NCI-H226 (cell line): ENCODE measurements around the gene NUP50.
A peak's percentile ranks its signal among the peaks of the same experiment; 100 is the strongest.

ENCODE experiments used
- DNase-seq: peaks from one replicate; pipeline ENCODE4 v3.0.0-alpha.2; 2015

The NUP50 gene, protein sequence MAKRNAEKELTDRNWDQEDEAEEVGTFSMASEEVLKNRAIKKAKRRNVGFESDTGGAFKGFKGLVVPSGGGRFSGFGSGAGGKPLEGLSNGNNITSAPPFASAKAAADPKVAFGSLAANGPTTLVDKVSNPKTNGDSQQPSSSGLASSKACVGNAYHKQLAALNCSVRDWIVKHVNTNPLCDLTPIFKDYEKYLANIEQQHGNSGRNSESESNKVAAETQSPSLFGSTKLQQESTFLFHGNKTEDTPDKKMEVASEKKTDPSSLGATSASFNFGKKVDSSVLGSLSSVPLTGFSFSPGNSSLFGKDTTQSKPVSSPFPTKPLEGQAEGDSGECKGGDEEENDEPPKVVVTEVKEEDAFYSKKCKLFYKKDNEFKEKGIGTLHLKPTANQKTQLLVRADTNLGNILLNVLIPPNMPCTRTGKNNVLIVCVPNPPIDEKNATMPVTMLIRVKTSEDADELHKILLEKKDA

DNA sequence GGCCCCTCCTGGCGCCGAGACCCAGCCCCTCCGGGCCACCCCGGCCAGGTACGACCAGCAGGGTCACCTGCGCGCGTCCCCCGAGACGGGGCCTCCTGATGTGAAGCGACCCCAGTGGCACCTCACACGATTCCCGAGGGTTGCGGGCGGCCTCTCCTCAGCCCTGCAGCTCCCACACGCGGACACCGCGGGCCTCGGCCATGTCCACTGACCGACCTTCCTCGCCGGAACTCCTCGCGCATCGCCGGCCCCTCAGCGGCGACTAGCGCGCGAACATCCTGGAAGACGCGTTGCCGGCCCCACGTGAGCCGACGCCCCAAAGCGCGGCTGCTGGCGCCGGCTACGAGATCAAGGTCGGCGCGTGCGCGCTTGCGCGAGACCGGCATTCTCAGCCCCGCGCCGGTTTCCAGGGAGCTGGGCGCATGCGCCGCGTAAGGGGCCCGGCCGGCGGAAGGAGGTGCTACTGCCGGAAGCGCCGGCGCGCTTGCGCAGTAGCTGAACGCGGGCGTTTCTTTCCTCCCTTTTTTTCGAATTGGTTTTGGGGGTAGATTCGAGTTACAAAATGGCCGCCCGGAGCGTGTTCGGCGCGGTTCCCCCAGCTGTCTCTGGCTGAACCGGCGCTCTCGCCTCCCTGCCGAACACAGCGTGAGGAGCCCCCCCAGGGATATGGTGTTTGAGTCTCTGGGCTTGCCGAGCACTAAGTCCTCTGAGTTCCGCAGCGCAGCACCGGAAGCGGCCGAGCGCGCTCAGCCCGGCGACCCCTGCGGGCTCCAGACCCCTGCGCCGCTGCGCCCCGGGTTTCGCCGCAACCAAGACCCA, at the start of gene NUP50:
Gene NUP50, plus strand, starts transcription at position 475 of the 819 bp plus-strand sequence. CDS start 4,253 bp downstream, outside the sequence.
- DNase-seq, result peak; percentile 78

GRCh38 chr22:45120440-45120839, 43.3 kb upstream of the NUP50 start:
- DNase-seq, result no peak

DNA sequence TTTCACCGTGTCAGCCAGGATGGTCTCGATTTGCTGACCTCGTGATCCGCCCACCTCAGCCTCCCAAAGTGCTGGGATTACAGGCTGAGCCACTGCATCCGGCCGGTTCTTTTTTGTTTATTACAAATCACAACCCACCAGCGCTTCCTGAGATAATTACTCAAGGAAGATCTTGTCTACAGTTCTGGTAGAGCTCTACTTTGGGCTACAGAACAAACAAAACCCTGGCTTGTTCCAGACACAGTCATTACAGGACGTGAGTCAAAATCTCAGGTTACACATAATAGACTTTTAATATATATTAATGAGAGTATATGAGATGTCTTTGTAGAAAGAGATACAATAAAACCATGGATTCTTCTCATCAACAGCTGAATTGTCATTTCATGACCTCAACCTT, 42.8 kb upstream of the NUP50 start:
- DNase-seq, result no peak

- DNase-seq, result no peak
Observed at GRCh38 chr22:45124176-45124847, 39.4 kb upstream of the NUP50 start.

DNA sequence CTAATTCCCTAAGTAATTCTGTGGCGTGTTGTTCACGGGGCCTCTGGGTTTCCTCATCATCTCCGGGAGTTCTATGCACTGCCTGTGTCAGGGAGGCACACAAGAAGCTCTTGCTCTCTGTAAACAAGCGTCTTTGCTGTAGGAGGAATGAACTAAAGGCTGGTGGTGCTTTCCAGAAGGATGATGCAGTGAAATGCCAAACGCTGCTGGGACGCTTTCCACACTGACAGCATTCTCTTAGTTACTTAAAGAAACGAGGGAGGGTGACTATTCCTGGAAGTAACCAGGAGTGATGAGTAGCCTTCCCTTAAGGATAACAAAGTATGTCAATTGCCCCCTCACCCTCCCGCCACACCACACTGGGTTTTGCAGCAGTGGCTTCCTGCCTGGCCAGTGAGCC, 38.5 kb upstream of the NUP50 start:
- DNase-seq, result no peak

DNA sequence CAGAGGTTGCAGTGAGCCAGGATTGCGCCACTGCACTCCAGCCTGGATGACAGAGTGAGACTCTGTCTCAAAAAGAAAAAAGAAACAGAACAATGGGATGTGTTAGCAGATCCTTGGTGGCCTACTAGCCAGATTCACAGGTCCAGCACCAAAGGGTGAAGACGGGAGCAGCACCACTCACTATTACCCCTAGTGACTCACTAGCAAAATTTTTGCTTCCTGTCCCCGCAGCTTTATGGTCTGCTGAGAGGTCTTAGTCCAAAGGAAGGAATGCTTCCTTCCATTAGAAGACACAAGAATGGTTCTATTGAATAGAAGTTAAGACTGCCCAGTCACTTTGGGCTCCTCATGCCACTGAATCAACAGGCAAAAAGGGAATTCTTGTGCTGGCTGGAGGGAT, 35.9 kb upstream of the NUP50 start:
- no peak for DNase-seq

GRCh38 chr22:45129703-45130524, 33.8 kb upstream of the NUP50 start:
- DNase-seq, result no peak

DNA sequence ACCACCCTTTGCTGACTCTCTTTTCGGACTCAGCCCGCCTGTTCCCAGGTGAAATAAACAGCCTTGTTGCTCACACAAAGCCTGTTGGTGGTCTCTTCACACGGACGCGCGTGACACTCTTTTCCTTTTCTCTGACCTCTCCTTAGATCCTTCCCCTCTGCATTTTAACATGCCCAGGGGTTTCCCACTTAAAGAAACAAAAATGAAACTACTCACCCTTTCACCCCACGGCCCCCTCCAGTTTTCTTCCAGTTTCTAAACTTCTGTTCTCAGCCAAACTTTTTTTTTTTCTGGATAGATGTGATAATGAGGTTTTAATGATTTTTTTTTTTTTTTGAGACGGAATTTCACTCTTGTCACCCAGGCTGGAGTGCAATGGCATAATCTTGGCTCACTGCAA, 32.8 kb upstream of the NUP50 start:
- no peak for DNase-seq

GRCh38 chr22:45131749-45132148, 32.0 kb upstream of the NUP50 start:
- DNase-seq, result no peak

DNA sequence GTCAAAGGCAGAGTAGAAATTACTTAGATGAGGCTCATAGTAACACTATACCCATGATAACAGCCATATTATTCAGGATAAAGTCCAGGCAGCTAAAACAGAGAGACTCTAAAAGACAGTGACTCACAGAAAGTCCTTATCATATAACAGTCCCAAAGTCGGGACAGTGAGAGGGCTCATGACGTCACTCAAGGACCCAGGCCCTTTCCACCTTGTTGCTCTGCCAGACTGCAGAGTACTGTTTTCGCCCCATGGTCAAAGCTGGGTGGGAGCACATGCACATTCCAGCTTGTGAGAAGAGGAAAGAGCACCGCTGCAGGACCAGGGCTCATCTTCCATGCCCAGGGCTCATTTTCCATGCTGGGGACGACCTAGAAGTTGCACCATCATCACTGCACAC, 29.4 kb upstream of the NUP50 start:
- no peak for DNase-seq

GRCh38 chr22:45136594-45136993, 27.1 kb upstream of the NUP50 start:
- no peak for DNase-seq

GRCh38 chr22:45139693-45140092, 24.0 kb upstream of the NUP50 start:
- no peak for DNase-seq

DNA sequence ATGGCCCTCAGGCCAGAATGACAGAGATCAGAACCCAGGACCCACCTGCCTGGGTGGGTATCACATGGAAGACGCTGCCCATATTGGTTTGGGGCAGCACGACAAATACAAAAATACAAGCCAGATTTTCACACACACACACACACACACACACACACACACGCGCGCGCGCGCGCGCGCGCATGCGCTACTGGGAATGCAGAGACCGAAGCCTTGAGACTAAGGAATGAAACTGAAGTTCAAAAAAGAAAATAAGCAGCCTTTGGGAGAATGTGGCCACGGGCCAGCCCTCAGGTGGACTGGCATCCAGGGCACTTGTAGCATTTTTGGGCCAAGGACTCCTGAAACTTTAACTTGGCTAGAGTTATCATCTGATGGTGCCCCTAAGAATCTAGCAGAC, 21.3 kb upstream of the NUP50 start:
- no peak for DNase-seq

DNA sequence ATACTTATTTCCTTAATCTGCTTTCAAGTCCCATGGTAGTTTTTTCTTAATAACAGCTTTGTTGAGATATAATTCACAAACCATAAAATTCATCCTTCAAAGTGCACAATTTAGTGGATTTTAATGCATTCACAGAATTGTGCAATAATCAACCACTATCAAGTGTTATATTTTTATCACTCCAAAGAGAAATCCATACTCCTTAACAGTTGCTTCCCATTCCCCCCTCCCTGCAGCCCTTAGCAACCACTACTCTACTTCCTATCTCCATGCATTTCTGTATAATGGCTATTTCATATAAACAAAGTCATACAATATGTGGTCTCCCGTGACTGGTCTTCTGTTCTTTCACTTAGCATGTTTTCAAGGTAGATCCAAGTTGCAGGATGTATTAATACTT, 18.8 kb upstream of the NUP50 start:
- no peak for DNase-seq

DNA sequence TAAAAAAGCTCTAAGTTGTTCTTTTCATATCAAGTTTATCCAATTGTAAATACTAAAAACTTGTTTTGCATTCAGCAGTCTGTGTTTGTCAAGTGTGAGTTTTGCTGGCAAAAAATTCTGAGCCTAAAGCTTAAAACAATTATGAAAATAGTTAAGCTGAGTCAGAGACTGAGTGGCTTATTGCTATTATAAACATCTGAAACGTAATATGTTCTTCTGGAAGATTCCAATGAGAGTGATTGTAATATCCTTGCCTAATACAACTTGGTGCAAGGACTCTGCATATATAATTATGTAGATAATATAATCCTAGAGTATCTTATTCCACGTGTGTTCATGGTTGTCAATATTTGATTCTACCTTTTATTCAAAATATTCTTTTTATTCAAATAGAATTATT, 14.1 kb upstream of the NUP50 start:
- DNase-seq, result no peak

GRCh38 chr22:45150139-45150538, 13.6 kb upstream of the NUP50 start:
- DNase-seq, result no peak

DNA sequence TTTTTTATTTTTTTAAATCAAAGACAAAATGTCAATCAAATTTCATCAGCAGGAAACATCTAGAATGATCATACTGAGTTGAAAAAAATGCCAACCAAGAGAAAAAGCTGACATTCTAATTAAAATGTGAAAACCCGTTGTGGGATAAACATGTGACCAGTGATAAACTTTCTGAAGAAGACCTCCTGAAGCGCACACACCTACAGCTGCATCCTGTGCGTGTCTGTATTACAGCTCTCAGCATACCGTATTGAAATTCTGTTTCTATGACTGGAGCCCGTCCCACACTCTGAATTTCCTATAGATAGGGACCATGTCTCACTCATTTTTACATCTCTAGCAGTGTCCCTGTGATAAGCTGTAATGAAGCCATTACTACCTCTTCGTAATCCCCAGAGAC, 12.2 kb upstream of the NUP50 start:
- no peak for DNase-seq

DNA sequence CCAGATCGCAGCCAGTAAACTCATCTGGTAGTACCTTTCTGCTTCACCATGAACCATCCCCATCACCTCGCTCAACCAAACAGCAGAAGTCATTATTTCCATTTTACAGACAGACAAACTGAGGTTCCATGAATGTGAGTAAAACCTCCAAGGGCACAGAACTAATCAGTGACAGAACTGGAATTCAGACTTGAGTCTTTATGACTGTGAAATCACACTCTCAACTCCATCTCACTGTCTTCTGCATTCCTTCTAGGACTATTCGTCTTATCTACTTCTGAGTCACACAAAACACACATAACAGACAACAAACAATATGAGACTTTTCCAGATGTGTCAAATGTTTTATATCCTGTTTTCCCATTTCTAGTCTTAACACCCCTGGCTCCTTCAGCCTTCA, 9.3 kb upstream of the NUP50 start:
- peak; percentile 54 for DNase-seq

GRCh38 chr22:45155050-45155840, 8.5 kb upstream of the NUP50 start:
- no peak for DNase-seq

DNA sequence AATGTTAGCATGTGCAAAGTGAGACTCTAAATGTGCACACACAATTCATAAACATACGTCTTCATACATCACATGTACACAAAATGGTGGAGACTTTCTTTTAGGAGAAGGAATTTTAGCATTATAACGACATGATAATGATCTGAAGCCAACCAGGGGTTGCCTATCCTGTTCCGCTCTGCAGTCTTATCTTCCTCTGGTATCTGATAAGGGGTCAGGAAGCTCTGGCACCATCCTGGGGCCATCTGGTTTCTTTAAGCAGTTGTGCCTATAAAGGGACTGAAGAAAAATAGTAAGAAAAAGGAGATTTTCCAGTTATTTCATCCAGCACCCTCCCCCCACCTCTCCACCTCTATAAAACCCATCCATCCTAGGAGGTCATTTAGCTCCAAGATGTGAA, 5.8 kb upstream of the NUP50 start:
- DNase-seq, result no peak

GRCh38 chr22:45159652-45160462, 3.9 kb upstream of the NUP50 start:
- DNase-seq, result peak; percentile 61
